ENCODE measurements around the gene PLN. TPM values are rescaled to one million over a fixed set of nuclear protein-coding genes. Genes with fewer than 3 reads are reported as not detected.

PLN gene
- total and polyA plus RNA-seq, 2 experiments from 2014 or later, result 0.40 to 0.80 TPM

GRCh38 chr6:118588626-118589025 lies 40.5 kb downstream of the PLN start:
- TF ChIP-seq EZH2phosphoT487 (IDR thresholded peaks at IDR 0.05; ENCODE audit: low read depth, severe bottlenecking, unreplicated experiment) (no peak), EZH2 (IDR thresholded peaks at IDR 0.05; ENCODE audit: borderline replicate concordance) (no peak)
- TF ChIP-seq, protein P1, sequence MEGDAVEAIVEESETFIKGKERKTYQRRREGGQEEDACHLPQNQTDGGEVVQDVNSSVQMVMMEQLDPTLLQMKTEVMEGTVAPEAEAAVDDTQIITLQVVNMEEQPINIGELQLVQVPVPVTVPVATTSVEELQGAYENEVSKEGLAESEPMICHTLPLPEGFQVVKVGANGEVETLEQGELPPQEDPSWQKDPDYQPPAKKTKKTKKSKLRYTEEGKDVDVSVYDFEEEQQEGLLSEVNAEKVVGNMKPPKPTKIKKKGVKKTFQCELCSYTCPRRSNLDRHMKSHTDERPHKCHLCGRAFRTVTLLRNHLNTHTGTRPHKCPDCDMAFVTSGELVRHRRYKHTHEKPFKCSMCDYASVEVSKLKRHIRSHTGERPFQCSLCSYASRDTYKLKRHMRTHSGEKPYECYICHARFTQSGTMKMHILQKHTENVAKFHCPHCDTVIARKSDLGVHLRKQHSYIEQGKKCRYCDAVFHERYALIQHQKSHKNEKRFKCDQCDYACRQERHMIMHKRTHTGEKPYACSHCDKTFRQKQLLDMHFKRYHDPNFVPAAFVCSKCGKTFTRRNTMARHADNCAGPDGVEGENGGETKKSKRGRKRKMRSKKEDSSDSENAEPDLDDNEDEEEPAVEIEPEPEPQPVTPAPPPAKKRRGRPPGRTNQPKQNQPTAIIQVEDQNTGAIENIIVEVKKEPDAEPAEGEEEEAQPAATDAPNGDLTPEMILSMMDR (IDR thresholded peaks at IDR 0.05; ENCODE audit: poor library complexity), result no peak
- Histone ChIP-seq H3K79me2 (peaks cover 54% of the 10 kb centered on the region), H3K36me3 (replicated peaks; ENCODE audit: insufficient read depth, low read depth) (no peaks in the 10 kb centered on the region), H3K4me1 (ENCODE audit: insufficient read depth) (no peaks in the 10 kb centered on the region), H3K4me2 (no peak overlapping the region), H2AFZ (no peak overlapping the region), H4K20me1 (ENCODE audit: insufficient read depth, poor library complexity, severe bottlenecking) (peaks cover 6% of the 10 kb centered on the region), H3K27me3 (no peaks in the 10 kb centered on the region), H3K9me2 (replicated peaks; ENCODE audit: insufficient read depth) (no peaks in the 10 kb centered on the region), H3K4me3 (no peak overlapping the region), H3K9me3 (ENCODE audit: low read depth) (no peaks in the 10 kb centered on the region), H3K27ac (no peak overlapping the region)
- no peak for DNase-seq (ENCODE audit: low spot score)
- WGBS (ENCODE audit: low lambda C conversion rate, missing lambda C conversion rate), result 92% methylated on average over 5 of the region's 5 CpGs

DNA sequence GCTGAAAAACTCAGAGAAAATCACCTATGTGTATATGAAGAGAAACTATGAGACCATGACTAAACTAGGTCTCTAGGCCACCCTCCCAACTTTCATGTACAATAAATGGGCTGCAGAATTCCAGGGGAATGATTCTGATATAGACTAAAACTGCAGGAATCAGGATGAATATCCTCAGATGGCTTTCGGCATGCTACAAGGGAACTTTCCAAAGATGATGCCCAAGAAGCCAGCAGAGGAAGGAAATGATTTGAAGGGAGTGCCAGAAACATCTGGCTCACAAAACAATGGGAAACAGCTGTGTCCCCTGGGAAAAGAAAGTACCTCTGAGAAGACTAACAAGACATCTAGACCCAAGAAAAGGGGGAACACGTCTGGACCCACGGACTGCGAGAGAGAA lies 41.1 kb downstream of the PLN start:
- Histone ChIP-seq H3K27ac (no peak overlapping the region), H3K4me1 (ENCODE audit: insufficient read depth) (no peaks in the 10 kb centered on the region), H4K20me1 (ENCODE audit: insufficient read depth, poor library complexity, severe bottlenecking) (peaks cover 6% of the 10 kb centered on the region), H3K9me3 (ENCODE audit: low read depth) (no peaks in the 10 kb centered on the region), H3K4me3 (no peak overlapping the region), H3K4me2 (no peak overlapping the region), H3K27me3 (no peaks in the 10 kb centered on the region), H3K36me3 (replicated peaks; ENCODE audit: insufficient read depth, low read depth) (no peaks in the 10 kb centered on the region), H3K79me2 (peaks cover 60% of the 10 kb centered on the region), H3K9me2 (replicated peaks; ENCODE audit: insufficient read depth) (no peaks in the 10 kb centered on the region), H2AFZ (no peak overlapping the region)
- TF ChIP-seq EZH2 (IDR thresholded peaks at IDR 0.05; ENCODE audit: borderline replicate concordance) (no peak), EZH2phosphoT487 (IDR thresholded peaks at IDR 0.05; ENCODE audit: low read depth, severe bottlenecking, unreplicated experiment) (no peak)
- TF ChIP-seq, protein P1 (IDR thresholded peaks at IDR 0.05; ENCODE audit: poor library complexity), result no peak
- no peak for DNase-seq (ENCODE audit: low spot score)
- 83% methylated on average over 4 of the region's 4 CpGs for WGBS (ENCODE audit: low lambda C conversion rate, missing lambda C conversion rate)

- H4K20me1 ChIP-seq (ENCODE audit: insufficient read depth, poor library complexity, severe bottlenecking), result peaks cover 6% of the 10 kb centered on the region
- no peaks in the 10 kb centered on the region for H3K4me1 ChIP-seq (ENCODE audit: insufficient read depth)
- H3K27ac ChIP-seq, result no peak overlapping the region
- H3K36me3 ChIP-seq (replicated peaks; ENCODE audit: insufficient read depth, low read depth), result no peaks in the 10 kb centered on the region
- 65% methylated on average over 6 of the region's 6 CpGs for WGBS (ENCODE audit: low lambda C conversion rate, missing lambda C conversion rate)
- DNase-seq (ENCODE audit: low spot score), result no peak
- TF ChIP-seq, protein P1 (IDR thresholded peaks at IDR 0.05; ENCODE audit: poor library complexity), result no peak
- TF ChIP-seq EZH2phosphoT487 (IDR thresholded peaks at IDR 0.05; ENCODE audit: low read depth, severe bottlenecking, unreplicated experiment), result no peak
- TF ChIP-seq EZH2 (IDR thresholded peaks at IDR 0.05; ENCODE audit: borderline replicate concordance), result no peak
- no peaks in the 10 kb centered on the region for H3K9me3 ChIP-seq (ENCODE audit: low read depth)
- H3K9me2 ChIP-seq (replicated peaks; ENCODE audit: insufficient read depth), result no peaks in the 10 kb centered on the region
- peaks cover 60% of the 10 kb centered on the region for H3K79me2 ChIP-seq
- no peaks in the 10 kb centered on the region for H3K27me3 ChIP-seq
- H3K4me3 ChIP-seq, result no peak overlapping the region
- H3K4me2 ChIP-seq, result no peak overlapping the region
- H2AFZ ChIP-seq, result no peak overlapping the region
These were observed 41.7 kb downstream of the PLN start for GRCh38 chr6:118589649-118590365.

Data from hepatocyte (in vitro differentiated cells).